Measurements from ENCODE around the gene COQ4. TPM values are rescaled to one million over a fixed set of nuclear protein-coding genes. Genes with fewer than 3 reads are reported as not detected.

The COQ4 gene
- polyA plus RNA-seq, 12 donors: 23.1 to 171 (median 25.8) TPM

GRCh38 chr9:128370752-128371629 is 48.4 kb downstream of the COQ4 start, which contains the start of gene URM1:
Gene URM1, plus strand, starts transcription at chr9:128371374. Its CDS starts 7 bp downstream, at chr9:128371381.
- peak; percentile 99 for DNase-seq

DNA sequence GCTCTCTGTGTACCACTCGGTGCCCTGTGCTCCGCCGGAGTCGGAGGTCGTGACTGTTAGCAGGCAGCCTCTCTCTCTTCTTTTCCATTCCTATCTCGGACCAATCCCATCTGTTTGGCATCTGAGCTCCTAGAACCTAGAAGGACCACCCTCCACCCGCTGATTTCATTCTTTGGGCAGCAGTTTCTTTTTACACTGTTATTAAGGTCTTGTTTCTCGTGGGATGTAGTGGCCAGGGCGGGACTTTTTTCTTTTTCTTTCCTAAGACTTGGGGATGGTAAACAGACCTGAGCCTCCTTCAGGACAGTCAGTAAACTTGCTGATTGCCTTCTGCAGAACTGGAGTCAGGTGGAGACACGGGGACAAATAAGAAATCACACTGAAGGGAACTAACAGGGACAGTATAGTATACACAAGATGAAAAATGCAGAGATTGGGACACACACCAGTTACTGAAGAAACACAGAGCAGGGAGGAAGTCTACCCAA is 49.0 kb downstream of the COQ4 start:
- no peak for DNase-seq

GRCh38 chr9:128372188-128372641 is 49.6 kb downstream of the COQ4 start:
- no peak for DNase-seq

- no peak for DNase-seq
Observed at GRCh38 chr9:128372784-128373183, 50.1 kb downstream of the COQ4 start.

GRCh38 chr9:128374221-128374675 is 51.6 kb downstream of the COQ4 start:
- DNase-seq: no peak

DNA sequence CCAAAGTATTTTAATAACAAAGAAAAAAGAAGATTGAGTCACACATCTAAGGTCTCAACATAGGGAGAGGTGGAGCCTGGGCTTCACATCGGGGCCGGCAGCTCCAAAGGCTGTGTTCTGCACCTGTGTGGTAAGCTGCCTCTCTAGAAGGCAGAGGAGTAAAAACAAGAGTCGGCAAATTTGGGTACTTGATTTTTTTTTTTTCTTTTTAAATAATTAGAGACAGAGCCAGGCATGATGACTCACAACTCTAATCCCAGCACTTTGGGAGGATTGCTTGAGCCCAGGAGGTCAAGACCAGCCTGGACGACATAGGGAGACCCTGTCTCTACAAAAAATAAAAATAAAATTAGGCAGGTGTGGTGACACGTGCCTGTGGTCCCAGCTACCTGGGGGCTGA is 53.2 kb downstream of the COQ4 start:
- no peak for DNase-seq

- DNase-seq: no peak
Observed at GRCh38 chr9:128382261-128382660, 59.6 kb downstream of the COQ4 start.

DNA sequence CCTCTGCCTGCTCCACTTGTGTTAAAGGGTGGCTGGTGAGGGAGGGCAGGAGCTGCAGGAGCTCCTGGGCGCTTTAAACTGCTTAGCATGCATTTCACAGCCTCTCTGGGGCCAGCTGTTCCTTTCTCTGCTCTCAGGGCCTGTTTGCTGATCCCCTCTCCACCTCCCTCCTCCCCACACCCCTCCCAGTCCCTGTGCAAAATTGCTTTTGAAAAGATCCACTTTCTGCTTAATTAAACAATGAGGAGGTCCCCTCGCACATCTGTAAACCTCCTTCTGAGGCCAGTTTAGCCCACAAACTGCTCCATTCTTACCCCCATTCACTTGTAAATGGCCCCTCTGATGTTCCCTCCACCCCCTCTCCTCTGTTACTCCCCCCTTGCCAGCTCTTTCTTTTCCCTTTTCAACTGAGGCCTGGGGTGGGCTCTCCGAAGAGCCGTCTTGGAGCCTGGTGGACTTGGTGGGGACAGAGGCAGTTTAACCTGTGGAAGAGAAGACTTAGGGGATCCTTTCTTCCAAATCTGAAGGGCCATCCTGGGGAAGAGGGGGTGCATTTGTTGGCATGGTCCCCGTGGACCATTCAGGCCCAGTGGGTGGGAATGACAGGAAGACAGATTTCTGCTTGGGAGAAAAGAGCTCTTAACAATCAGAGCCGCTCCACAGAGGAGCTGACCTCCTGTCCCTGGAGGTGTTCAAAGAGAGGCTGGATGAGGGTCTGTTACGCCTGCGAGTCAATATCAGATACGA is 60.5 kb downstream of the COQ4 start:
- DNase-seq: no peak

Other genes with a start within 250 kb of the COQ4 start
- 10 to 100 TPM in 11 of 12 donors, not detected in 1; 24.4 to 37.2 (median 33.4) TPM for gene PTGES2, start 195.1 kb upstream of the COQ4 start, polyA plus RNA-seq (ENCODE audit: insufficient read length in 12 of 12)
- gene LCN2, start 173.4 kb upstream of the COQ4 start, polyA plus RNA-seq (ENCODE audit: insufficient read length in 12 of 12): 1 to 10 TPM in 1 of 12 donors, under 1 TPM in 7, not detected in 4; 0.31 to 6.2 (median 0.70) TPM
- 10 to 100 TPM in 11 of 12 donors, not detected in 1; 16.6 to 61.6 (median 22.2) TPM for gene BBLN, start 162.6 kb upstream of the COQ4 start, polyA plus RNA-seq (ENCODE audit: insufficient read length in 12 of 12)
- gene CIZ1, start 131.3 kb upstream of the COQ4 start, polyA plus RNA-seq (ENCODE audit: insufficient read length in 12 of 12): 100 to 1,000 TPM in 7 of 12 donors, 10 to 100 TPM in 4, not detected in 1; 79.1 to 228 (median 101) TPM
- gene DNM1, start 119.5 kb upstream of the COQ4 start, polyA plus RNA-seq (ENCODE audit: insufficient read length in 12 of 12): 100 to 1,000 TPM in 1 of 12 donors, 10 to 100 TPM in 10, not detected in 1; 24.3 to 190 (median 43.5) TPM
- gene GOLGA2, start 46.8 kb upstream of the COQ4 start, polyA plus RNA-seq (ENCODE audit: insufficient read length in 12 of 12): 100 to 1,000 TPM in 3 of 12 donors, 10 to 100 TPM in 9; 78.4 to 143 (median 88.3) TPM
- 10 to 100 TPM in 10 of 12 donors, not detected in 2; 17.7 to 28.9 (median 21.2) TPM for gene SWI5, start 46.6 kb upstream of the COQ4 start, polyA plus RNA-seq (ENCODE audit: insufficient read length in 12 of 12)
- 10 to 100 TPM in 11 of 12 donors, not detected in 1; 17.6 to 23.5 (median 21.5) TPM for gene TRUB2, start 392 bp upstream of the COQ4 start, polyA plus RNA-seq (ENCODE audit: insufficient read length in 12 of 12)
- 10 to 100 TPM in 5 of 12 donors, 1 to 10 TPM in 6, not detected in 1; 4.6 to 12.0 (median 9.8) TPM for gene SLC27A4, start 17.7 kb downstream of the COQ4 start, polyA plus RNA-seq (ENCODE audit: insufficient read length in 12 of 12)
- gene URM1, start 48.5 kb downstream of the COQ4 start, polyA plus RNA-seq (ENCODE audit: insufficient read length in 12 of 12): 10 to 100 TPM in 11 of 12 donors, not detected in 1; 41.1 to 68.5 (median 59.9) TPM
- 100 to 1,000 TPM in 4 of 12 donors, 10 to 100 TPM in 7, not detected in 1; 79.6 to 112 (median 87.6) TPM for gene CERCAM, start 98.0 kb downstream of the COQ4 start, polyA plus RNA-seq (ENCODE audit: insufficient read length in 12 of 12)
- gene ODF2, start 133.2 kb downstream of the COQ4 start, polyA plus RNA-seq (ENCODE audit: insufficient read length in 12 of 12): 10 to 100 TPM in 11 of 12 donors, not detected in 1; 20.9 to 52.4 (median 26.8) TPM
- gene GLE1, start 181.9 kb downstream of the COQ4 start, polyA plus RNA-seq (ENCODE audit: insufficient read length in 12 of 12): 10 to 100 TPM in 11 of 12 donors, not detected in 1; 18.3 to 23.8 (median 21.1) TPM
- gene SPTAN1, start 229.7 kb downstream of the COQ4 start, polyA plus RNA-seq (ENCODE audit: insufficient read length in 12 of 12): 100 to 1,000 TPM; 222 to 770 (median 291) TPM